ENCODE measurements around the gene LYSMD2.

DNA sequence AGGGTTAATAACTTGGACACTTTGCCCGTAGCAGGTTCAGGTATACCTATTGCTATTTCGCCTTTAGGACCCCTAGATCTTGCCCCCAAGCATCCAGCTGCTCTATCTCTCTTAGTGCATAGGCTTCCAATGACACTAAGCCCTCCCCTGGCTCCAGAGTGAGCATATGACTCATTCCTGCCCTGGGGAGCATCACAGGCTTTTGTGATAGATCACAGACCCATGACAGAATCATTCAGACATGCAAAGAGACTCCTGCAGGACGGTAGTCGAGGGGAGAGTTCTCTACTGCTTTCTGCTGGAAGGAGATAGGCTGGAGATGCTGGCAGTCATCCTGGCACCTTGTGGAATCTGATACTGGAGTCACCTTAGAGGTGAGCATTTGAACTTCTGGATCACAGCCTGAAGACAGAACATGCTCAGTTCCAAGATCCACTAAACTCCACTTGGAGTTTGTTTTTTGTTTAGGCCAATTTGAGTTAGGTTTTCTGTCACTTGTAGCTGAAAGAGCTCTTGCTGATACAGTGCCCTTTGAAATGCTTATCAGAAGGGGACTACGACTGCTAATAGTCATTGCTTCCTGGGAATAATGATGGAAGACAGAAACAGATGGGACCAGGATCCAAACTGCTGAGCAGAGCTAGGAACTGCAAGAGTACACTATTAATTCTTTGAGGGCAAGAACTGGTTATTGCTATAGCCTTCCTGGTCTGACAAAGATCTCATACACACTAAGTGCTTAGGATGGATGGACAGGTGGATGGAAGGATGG lies 11.0 kb downstream of the LYSMD2 start:
- TF ChIP-seq, protein P1, sequence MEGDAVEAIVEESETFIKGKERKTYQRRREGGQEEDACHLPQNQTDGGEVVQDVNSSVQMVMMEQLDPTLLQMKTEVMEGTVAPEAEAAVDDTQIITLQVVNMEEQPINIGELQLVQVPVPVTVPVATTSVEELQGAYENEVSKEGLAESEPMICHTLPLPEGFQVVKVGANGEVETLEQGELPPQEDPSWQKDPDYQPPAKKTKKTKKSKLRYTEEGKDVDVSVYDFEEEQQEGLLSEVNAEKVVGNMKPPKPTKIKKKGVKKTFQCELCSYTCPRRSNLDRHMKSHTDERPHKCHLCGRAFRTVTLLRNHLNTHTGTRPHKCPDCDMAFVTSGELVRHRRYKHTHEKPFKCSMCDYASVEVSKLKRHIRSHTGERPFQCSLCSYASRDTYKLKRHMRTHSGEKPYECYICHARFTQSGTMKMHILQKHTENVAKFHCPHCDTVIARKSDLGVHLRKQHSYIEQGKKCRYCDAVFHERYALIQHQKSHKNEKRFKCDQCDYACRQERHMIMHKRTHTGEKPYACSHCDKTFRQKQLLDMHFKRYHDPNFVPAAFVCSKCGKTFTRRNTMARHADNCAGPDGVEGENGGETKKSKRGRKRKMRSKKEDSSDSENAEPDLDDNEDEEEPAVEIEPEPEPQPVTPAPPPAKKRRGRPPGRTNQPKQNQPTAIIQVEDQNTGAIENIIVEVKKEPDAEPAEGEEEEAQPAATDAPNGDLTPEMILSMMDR (IDR thresholded peaks at IDR 0.05): no peak
- no peak for TF ChIP-seq POLR2A (IDR thresholded peaks at IDR 0.05)

Measured in right lobe of liver (tissue), 4 donors.